GM06990 (cell line): ENCODE data around the gene MAEA.

ENCODE experiments used
- DNase-seq: peaks from one replicate; pipeline ENCODE4 v3.0.0-alpha.2; 2011; ENCODE audit not compliant: insufficient read length; ENCODE audit errors: extremely low read depth
- H3K27me3 ChIP-seq: replicated peaks from 2 replicates; pipeline ENCODE4 v1.6.0; 2011; ENCODE audit warnings: low read length; ENCODE audit not compliant: control insufficient read depth, insufficient read depth
- H3K36me3 ChIP-seq: 2 replicates; pipeline ENCODE4 v1.5.1; 2011; ENCODE audit warnings: low read length; ENCODE audit not compliant: control insufficient read depth, insufficient read depth
- H3K4me3 ChIP-seq: replicated peaks from 2 replicates; pipeline ENCODE4 v1.5.1; 2011; ENCODE audit warnings: low read depth, mild to moderate bottlenecking, control low read depth, low read length
- TF ChIP-seq, protein P1 (sequence below): IDR thresholded peaks from 2 replicates; pipeline ENCODE4 v1.5.1; 2011; ENCODE audit warnings: low read length, control low read depth, mild to moderate bottlenecking, inconsistent platforms; ENCODE audit not compliant: insufficient read depth, poor library complexity, severe bottlenecking

MAEA gene

GRCh38 chr4:1366371-1367229, 76.9 kb downstream of the MAEA start:
- Histone ChIP-seq H3K27me3 (no peaks in the 10 kb centered on the region), H3K4me3 (no peak overlapping the region), H3K36me3 (peaks cover 2% of the 10 kb centered on the region)
- TF ChIP-seq, protein P1, sequence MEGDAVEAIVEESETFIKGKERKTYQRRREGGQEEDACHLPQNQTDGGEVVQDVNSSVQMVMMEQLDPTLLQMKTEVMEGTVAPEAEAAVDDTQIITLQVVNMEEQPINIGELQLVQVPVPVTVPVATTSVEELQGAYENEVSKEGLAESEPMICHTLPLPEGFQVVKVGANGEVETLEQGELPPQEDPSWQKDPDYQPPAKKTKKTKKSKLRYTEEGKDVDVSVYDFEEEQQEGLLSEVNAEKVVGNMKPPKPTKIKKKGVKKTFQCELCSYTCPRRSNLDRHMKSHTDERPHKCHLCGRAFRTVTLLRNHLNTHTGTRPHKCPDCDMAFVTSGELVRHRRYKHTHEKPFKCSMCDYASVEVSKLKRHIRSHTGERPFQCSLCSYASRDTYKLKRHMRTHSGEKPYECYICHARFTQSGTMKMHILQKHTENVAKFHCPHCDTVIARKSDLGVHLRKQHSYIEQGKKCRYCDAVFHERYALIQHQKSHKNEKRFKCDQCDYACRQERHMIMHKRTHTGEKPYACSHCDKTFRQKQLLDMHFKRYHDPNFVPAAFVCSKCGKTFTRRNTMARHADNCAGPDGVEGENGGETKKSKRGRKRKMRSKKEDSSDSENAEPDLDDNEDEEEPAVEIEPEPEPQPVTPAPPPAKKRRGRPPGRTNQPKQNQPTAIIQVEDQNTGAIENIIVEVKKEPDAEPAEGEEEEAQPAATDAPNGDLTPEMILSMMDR: no peak
- no peak for DNase-seq

GRCh38 chr4:1367230-1367935, 77.7 kb downstream of the MAEA start:
- TF ChIP-seq, protein P1: no peak
- Histone ChIP-seq H3K36me3 (peaks cover 2% of the 10 kb centered on the region), H3K4me3 (no peak overlapping the region), H3K27me3 (no peaks in the 10 kb centered on the region)
- DNase-seq: no peak

- DNase-seq: no peak
- H3K4me3 ChIP-seq: no peak overlapping the region
- peaks cover 2% of the 10 kb centered on the region for H3K36me3 ChIP-seq
- no peaks in the 10 kb centered on the region for H3K27me3 ChIP-seq
- TF ChIP-seq, protein P1: no peak
Observed at GRCh38 chr4:1367936-1368289, 78.2 kb downstream of the MAEA start.

GRCh38 chr4:1368421-1369090, 78.9 kb downstream of the MAEA start:
- TF ChIP-seq, protein P1: no peak
- DNase-seq: peak; percentile 9
- Histone ChIP-seq H3K27me3 (no peaks in the 10 kb centered on the region), H3K4me3 (no peak overlapping the region), H3K36me3 (peaks cover 2% of the 10 kb centered on the region)

GRCh38 chr4:1369091-1369450, 79.4 kb downstream of the MAEA start:
- no peak overlapping the region for H3K4me3 ChIP-seq
- H3K27me3 ChIP-seq: no peaks in the 10 kb centered on the region
- TF ChIP-seq, protein P1: no peak
- H3K36me3 ChIP-seq: peaks cover 2% of the 10 kb centered on the region
- DNase-seq: no peak
